GM18519 (cell line): ENCODE results near the gene CBX8.
"Not testable (repeated sequence)": the region's sequence is repeated elsewhere in the genome, so short reads cannot be mapped to it uniquely, and the experiment has no call there.

Experiments
- ATAC-seq: cut with Tn5 transposase; IDR thresholded peaks from one replicate; pipeline ENCODE4 v1.9.1; 2021; ENCODE audit warnings: mild to moderate bottlenecking, moderate library complexity; ENCODE audit not compliant: unreplicated experiment, low FRiP score

Gene CBX8

DNA sequence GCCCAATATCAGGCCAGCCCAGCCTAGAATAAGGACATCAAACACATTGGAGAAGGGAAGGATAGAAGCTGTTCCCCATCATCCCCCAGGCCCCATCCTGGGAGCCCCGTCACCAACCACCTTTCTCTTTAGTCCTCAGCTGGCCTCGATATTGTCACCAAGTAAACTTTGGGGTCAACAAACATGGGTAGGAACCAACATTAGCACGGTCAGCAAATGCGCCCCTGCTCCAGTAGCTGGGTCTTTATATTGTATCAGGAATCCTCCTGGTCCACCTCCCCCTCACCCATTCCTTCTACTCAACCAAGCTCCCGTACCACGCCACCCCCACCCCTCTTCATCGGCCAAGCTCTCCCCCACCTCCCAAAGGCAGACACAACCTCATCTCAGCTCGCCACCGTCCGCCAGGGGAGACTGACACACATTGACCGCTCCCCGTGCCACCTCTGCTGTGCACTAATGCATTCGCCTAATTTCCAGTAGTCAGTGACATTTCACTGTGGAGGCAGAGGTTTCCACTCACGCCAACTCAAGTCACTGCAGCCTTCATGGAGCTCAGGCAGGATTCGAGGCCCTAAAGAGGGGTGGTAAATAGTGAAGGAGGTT is 39.6 kb downstream of the CBX8 start:
- ATAC-seq, result no peak

DNA sequence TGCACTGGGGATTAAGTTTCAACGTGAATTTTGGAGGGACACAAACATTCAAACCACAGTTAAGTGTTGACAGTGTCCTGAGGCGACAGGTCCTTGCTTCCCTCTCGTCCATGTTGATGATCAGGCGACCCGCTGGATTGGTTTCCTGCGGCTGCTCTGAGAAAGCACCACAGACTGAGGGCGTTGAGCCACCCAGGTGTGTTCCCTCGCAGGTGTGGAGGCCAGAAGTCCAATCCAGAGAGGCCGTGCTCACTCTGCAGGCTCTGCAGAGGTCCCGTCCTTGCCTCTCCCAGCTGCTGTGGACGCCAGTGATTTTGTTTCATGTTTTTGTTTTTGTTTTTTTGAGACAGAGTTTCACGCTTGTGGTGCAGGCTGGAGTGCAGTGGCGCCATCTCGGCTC is 41.3 kb downstream of the CBX8 start:
- ATAC-seq, result no peak

DNA sequence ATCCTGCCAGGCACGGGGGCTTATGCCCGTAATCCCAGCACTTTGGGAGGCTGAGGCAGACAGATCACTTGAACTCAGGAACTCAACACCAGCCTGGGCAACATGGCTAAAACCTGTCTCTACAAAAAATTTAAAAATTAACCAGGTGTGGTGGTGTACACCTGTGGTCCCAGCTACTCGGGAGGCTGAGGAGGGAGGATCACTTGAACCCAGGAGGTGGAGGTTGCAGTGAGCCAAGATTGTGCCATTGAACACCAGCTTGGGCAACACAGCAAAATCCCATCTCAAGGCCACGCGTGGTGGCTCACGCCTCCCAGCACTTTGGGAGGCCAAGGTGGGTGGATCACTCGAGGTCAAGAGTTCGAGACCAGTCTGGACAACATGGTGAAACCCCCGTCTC is 42.0 kb downstream of the CBX8 start:
- not testable (repeated sequence) for ATAC-seq

- ATAC-seq, result no peak
Observed at GRCh38 chr17:79754370-79754769, 42.5 kb downstream of the CBX8 start.

- no peak for ATAC-seq
Observed at GRCh38 chr17:79752175-79752574, 44.7 kb downstream of the CBX8 start.

DNA sequence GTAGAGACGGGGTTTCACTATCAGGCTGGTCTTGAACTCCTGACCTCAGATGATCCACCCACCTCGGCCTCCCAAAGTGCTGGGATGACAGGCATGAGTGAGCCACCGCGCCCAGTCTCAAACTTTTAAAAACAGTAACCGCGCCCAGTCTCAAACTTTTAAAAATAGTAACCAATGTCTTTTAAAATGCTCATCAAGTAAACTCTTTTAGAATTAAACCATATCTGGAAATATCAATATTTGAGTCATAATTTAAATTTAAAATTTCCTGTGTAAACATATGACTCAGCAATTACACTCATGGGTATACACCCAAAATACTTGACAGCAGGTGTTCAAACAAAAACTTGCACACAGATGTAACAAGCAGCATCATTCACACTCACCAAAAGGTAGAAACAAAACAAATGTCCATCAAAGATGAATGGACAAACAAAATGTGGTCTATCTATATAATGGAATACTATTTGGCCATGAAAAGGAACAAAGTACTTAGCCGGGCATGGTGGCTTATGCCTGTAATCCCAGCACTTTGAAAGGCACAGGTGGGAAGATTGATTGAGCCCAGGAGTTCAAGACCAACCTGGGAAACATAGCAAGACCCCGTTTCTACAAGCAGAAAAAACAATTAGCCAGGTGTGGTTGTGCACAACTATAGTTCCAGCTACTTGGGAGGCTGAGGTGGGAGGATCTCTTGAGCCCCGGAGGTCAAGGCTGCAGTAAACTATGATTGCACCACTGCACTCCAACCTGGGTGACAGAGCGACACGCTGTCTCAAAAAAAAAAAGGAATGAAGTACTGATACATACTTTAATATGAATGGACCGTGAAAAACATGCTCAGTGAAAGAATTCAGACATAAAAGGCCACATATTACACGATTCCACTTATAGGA is 46.0 kb downstream of the CBX8 start:
- ATAC-seq, result no peak

DNA sequence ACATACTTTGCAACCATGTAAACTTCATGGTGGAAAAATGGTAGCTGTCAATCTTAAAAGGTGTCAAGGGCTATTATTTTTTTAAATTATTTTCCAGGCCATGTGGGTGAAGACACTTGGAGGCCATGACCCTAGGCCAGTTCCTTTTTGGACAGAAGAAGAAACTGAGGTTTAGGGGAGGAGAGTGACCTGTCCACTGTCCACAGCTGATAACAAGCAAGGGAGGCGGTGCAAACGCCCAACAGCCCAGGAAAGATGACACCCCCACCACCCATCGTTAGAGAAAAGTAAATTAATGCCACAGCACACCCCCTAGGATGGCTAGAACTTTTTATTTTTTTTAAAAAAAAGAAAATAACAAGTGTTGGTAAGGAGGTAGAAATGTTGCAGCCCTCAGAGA is 46.9 kb downstream of the CBX8 start:
- ATAC-seq, result no peak

DNA sequence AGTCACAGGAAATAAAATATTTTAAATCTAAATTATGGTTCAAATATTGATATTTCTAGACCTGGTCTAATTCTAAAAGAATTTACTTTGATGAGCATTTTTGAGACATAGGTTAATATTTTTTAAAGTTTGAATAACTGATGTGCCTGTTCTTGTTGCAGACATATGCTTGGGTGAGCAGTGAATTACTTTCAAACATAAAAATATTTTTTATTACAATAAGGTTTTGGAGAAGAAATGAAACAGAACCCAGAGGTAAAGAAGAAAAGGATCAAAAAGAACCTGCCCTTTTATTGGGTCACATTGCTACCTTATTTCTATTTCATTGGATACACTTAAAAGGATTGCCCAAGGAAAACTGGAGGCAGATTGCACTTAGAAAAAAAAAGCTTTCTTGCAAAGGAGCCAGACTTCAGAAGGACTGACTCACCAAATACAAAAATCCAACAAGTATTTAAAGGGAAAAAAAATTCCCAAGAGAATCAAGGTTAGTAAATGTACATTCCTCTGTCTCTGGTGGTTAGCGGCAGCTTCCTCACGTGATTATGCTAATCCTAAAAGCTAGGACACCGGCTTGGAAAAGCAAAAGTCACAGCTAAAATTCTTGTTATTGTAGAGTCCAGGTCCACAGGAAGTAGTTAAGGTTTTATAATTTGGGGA is 47.6 kb downstream of the CBX8 start:
- ATAC-seq, result no peak

DNA sequence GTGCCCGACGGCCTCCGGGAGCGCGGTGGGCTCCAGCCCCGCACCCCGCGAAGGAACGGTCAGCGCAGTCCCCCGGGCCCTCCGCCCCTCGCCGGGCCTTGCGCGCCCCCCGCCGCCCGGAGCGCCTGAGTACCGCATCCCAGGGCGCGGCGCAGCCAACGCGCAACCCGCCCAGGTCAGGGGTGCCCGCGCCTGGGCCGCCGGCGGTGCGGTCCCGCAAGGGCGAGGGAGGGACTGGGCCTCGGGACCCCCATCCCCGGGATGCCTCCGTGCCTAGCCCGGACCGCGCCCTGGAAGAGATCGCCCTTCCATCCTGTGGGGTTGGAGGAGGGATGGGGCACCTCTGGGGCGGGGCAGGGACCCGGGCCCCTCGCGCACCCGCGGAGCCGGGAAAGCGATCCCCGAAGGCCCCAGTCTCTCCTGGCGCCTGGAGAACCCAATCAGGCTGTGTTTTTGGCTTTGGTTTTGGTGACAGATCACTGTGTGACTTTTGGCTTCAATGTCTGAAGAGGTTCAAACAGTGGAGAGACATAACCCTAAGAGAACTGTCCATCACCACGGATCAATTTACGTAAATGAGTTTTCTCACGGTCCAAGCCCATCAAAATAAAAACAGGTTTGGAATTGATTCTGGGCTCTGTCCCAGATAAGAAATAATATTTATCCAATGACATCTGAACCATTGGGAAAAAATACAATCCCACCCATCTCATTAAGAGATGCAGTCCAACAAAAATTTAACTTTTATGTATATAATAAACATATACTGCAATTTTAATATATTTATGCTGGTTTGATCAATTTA is 48.4 kb downstream of the CBX8 start:
- ATAC-seq, result no peak

- ATAC-seq, result no peak
Observed at GRCh38 chr17:79747508-79748294, 49.2 kb downstream of the CBX8 start.

- no peak for ATAC-seq
Observed at GRCh38 chr17:79746889-79747507, 49.9 kb downstream of the CBX8 start.

DNA sequence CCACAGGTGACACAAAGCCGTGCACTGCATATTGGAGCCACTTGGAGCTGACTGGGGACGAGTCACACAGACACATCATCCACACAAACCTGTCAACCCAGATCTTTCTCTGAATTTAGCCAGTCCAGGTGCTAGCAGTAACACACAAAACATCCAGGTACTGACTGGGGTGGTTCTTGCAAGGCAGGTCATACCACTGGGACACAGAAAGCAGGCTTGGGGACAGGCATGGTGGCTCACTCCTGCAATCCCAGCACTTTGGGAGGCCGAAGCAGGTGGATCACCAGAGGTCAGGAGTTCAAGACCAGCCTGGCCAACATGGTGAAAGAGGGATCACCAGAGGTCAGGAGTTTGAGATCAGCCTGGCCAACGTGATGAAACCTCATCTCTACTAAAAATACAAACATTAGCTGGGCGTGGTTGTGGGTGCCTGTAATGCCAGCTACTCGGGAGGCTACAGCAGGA is 51.2 kb downstream of the CBX8 start:
- ATAC-seq, result no peak

DNA sequence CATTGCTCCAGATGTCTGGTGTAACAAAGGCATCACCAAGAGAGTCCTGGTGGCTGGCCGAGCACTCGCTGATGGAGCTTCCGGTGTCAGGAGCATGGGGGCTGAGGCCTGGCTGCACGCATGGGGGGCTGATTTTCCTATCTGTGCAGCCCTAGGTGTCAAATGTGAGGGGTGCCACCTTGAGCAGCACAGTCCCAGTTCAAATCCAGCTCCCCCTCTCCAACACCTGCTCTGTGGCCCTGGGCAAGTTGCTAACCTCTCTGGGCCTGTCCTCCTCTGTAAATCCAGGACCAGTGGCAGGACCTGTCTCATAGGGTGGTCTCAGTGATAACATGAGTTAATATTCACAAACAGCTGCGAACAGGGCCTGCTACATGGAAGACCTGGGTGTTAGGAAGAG is 53.3 kb downstream of the CBX8 start:
- ATAC-seq, result no peak

DNA sequence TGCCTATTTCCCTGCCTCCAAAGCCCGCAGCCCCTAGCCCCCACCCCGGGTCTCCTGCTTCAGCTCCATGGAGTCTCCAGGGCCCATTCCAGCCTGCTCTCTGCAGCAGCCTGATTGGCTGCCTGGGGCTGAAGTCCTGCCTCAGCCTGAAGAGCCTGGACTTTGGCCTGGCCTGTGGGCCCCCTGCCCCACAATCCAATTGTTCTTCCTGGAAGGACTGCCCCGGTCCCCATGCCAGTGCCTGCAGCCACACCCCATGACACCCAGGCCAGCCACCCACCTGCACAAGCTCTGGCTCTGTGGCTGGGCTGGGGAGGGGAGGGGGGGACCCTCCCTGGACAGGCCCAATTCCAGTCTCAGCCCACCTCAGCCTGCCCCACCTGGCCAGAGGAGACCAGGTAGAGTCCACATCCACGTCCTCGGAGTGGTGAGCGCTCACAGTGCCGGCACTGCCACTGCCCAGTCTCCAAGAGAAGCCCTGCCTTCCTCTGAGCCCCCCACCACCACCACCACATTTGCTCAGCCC is 53.9 kb downstream of the CBX8 start:
- ATAC-seq, result no peak

- no peak for ATAC-seq
Observed at GRCh38 chr17:79742589-79742918, 54.3 kb downstream of the CBX8 start.
